22Rv1 (cell line): Measurements from ENCODE around the gene PTBP3.
A peak's percentile ranks its signal among the peaks of the same experiment; 100 is the strongest.
"Not testable (repeated sequence)": the region's sequence is repeated elsewhere in the genome, so short reads cannot be mapped to it uniquely, and the experiment has no call there.

Experiments
- H3K27ac ChIP-seq: fragments of 450-650 bp; 2 replicates; pipeline ENCODE4 v1.5.1; 2017
- ZFX ChIP-seq: fragments of 450-650 bp; IDR thresholded peaks from 2 replicates; pipeline ENCODE4 v1.6.1; 2017; ENCODE audit warnings: antibody characterized with exemption, borderline replicate concordance
- TF ChIP-seq, protein P1 (sequence below): fragments of 450-650 bp; IDR thresholded peaks from 2 replicates; pipeline ENCODE4 v1.5.1; 2017; ENCODE audit warnings: mild to moderate bottlenecking

The PTBP3 gene

DNA sequence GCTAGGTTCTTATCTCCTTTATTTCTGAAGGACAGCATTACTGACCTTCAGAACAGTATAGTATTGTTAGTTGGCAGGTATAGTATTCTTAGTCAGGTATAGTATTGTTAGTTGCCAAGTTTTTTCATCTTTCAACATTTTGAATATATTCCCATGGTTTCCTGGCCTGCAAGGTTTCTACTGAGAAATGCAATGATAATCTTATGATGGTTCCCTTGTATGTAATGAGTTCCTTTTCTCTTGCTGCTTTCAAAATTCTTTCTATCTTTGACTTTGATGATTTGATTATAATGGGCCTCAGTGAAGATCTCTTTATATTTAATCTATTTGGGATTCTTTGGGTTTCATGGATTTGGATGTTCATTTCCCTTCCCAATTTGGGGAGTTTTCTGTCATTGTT, 34.0 kb upstream of the PTBP3 start:
- TF ChIP-seq ZFX, result no peak
- TF ChIP-seq, protein P1, sequence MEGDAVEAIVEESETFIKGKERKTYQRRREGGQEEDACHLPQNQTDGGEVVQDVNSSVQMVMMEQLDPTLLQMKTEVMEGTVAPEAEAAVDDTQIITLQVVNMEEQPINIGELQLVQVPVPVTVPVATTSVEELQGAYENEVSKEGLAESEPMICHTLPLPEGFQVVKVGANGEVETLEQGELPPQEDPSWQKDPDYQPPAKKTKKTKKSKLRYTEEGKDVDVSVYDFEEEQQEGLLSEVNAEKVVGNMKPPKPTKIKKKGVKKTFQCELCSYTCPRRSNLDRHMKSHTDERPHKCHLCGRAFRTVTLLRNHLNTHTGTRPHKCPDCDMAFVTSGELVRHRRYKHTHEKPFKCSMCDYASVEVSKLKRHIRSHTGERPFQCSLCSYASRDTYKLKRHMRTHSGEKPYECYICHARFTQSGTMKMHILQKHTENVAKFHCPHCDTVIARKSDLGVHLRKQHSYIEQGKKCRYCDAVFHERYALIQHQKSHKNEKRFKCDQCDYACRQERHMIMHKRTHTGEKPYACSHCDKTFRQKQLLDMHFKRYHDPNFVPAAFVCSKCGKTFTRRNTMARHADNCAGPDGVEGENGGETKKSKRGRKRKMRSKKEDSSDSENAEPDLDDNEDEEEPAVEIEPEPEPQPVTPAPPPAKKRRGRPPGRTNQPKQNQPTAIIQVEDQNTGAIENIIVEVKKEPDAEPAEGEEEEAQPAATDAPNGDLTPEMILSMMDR, result no peak
- H3K27ac ChIP-seq, result no peak overlapping the region

DNA sequence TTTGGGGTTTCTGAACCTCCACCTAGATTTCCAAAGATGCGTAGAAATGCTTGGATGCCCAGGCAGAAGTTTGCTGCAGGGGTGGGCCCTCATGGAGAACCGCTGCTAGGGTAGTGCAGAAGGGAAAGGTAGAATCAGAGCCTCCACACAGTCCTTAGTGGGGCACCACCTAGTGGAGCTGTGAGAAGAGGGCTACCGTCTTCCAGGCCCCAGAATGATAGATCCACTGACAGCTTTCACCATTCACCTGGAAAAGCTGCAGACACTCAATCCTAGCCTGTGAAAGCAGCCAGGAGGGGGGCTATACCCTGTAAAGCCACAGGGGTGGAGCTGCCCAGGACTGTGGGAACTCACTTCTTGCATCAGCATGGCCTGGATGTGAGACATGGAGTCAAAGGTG, 33.2 kb upstream of the PTBP3 start:
- no peak overlapping the region for H3K27ac ChIP-seq
- TF ChIP-seq, protein P1, result peak; percentile 25; the same call in 1 of the 2 replicates
- no peak for TF ChIP-seq ZFX

DNA sequence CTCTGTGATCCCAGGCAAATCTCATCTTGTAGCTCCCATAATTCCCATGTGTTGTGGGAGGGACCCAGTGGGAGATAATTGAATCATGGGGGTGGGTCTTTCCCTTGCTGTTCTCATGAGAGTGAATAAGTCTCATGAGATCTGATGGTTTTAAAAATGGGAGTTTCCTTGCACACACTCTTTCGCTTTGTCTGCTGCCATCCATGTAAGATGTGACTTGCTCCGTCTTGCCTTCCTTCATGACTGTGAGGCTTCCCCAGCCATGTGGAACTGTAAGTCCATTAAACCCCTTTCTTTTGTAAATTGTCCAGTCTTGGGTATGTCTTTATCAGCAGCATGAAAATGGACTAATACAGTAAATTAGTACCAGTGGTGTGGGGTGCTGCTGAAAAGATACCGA, 31.8 kb upstream of the PTBP3 start:
- H3K27ac ChIP-seq, result not testable (repeated sequence)

DNA sequence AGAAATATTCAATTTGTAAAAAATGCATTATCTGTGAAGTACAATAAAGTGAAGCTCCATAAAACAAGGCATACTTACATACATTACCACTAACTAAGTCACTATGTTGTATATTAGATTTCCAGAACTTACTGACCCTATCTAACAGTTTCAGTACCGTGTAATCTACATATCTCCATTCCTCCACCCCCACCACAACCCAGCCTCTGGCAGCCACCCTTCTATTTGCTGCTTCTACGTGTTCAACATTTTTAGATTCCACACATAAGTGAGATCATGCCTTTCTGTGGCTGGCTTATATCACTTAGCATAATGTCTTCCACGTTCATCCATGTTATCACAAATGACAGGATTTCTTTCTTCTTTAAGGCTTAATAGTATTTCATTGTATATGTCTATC, 31.3 kb upstream of the PTBP3 start:
- no peak overlapping the region for H3K27ac ChIP-seq
- TF ChIP-seq, protein P1, result no peak
- no peak for TF ChIP-seq ZFX

DNA sequence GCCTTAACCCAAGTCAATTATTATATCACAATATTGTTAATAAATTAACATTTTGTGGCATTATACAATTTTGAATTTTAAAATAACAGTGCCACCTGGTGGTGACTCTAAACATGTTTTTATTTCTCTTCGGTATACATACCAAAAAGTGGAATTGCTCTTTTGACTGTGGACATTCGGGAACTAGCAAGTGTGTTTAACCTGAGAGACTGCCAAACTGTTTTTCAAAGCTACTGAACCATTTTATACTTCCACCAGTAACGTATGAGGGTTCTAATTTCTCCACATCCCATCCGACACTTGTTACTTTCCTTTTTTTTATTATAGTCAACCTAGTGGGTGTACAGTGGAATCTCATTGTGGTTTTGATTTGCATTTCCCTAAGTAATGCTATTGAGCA, 28.2 kb upstream of the PTBP3 start:
- TF ChIP-seq ZFX, result no peak
- TF ChIP-seq, protein P1, result peak; percentile 54
- no peak overlapping the region for H3K27ac ChIP-seq

DNA sequence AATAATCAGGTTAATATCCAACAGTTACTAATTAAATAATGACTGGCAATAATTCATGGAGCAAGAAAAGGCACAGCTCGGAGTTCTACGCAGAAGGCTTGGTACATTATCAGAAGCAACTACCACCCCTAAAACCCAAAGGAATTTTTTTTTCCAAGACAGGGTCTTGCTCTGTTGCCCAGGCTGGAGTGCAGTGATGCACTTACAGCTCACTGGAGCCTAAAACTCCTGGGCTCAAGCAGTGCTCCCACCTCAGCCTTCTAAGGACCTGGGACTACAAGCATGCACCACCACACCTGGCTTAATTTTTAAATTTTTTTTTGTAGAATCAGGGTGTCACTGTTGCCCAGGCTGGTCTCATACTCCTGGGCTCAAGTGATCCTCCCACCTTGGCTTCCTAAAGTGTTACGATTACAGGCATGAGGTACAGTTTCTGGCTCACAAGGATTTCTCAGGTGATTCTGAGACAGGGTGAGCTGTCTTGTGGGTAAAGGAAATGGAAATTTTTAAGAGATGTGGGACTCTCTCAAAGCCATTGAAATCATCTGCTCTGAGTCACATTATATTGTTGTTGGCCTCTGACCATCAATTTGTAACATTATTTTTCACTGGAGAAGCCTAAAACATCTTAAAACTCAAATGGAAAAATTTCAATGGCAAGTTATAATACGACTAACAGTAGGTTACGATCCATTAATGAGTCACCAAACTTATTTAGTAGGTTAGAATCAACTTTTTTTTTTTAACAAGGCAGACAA, 26.8 kb upstream of the PTBP3 start:
- TF ChIP-seq ZFX, result no peak
- TF ChIP-seq, protein P1, result no peak
- H3K27ac ChIP-seq, result no peak overlapping the region

DNA sequence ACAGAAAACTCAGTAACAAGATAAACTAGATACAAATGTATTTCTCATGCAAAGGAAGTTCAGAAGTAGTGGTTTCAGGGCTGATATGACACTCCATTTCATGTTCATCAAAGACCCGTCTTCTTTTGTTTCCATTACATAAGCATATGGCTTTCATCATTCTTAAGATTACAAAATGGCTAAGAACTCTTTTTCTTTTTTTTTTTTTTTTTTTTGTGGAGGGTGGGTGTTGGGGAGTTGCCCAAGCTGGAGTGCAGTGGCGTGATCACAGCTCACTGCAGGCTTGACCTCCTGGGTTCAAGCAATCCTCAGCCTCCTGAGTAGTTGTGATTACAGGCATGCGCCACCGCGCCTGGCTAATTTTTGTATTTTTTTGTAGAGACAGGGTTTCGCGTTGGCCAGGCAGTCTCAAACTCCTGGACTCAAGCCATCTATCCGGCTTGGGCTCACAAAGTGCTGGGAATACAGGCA, 22.0 kb upstream of the PTBP3 start:
- TF ChIP-seq, protein P1, result no peak
- no peak for TF ChIP-seq ZFX
- no peak overlapping the region for H3K27ac ChIP-seq
